ENCODE data around the gene NXT1.

NXT1 gene

GRCh38 chr20:23362392-23363256 lies 12.0 kb downstream of the NXT1 start:
- peak; percentile 39 for DNase-seq (ENCODE audit: insufficient read length, low spot score)
- TF ChIP-seq TAF1 (IDR thresholded peaks at IDR 0.05; ENCODE audit: low read depth, low read length) (0 out of 2 replicates have a peak, but pooled peaks have one; percentile 7), POLR2A (IDR thresholded peaks at IDR 0.05; ENCODE audit: low read depth, low read length) (no peak), PAX5 (IDR thresholded peaks at IDR 0.05; ENCODE audit: insufficient read depth, low read length, severe bottlenecking) (no peak)
- no peak for FAIRE-seq

GRCh38 chr20:23363257-23363649 lies 12.7 kb downstream of the NXT1 start:
- no peak for DNase-seq (ENCODE audit: insufficient read length, low spot score)
- TF ChIP-seq SPI1 (IDR thresholded peaks at IDR 0.05; ENCODE audit: low read depth, low read length) (no peak), POLR2A (IDR thresholded peaks at IDR 0.05; ENCODE audit: low read depth, low read length) (no peak), TAF1 (IDR thresholded peaks at IDR 0.05; ENCODE audit: low read depth, low read length) (no peak), POU2F2 (IDR thresholded peaks at IDR 0.05; ENCODE audit: low read depth, low read length) (no peak), PAX5 (IDR thresholded peaks at IDR 0.05; ENCODE audit: insufficient read depth, low read length, severe bottlenecking) (no peak), POLR2AphosphoS5 (IDR thresholded peaks at IDR 0.05; ENCODE audit: low read depth, low read length) (no peak)
- FAIRE-seq = no peak

DNA sequence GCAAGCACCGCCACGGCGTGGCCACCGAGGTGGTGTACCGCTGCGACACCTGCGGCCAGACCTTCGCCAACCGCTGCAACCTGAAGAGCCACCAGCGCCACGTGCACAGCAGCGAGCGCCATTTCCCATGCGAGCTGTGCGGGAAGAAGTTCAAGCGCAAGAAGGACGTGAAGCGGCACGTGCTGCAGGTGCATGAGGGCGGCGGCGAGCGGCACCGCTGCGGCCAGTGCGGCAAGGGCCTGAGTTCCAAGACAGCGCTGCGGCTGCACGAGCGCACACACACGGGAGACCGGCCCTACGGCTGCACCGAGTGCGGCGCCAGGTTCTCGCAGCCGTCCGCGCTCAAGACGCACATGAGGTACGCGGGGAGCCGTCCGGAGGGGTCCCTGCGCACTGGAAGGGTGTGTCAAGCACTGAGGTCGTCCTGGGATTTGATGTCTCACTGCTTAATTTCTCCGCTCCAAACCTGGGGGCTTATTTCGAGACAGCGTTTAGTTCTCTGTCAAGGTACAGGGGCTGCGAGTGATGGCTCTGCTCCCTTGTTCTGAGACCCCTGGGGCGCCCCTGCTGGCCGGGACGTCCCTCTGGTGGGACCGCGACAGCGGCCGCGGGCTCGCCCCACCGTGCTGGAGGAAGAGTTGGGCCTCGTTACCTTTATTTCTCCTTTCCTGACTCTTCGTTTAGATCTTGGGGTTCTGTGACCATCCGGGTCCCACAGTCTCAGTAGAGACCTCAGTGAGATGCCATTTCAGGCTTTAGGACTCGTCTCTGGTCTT lies 15.0 kb downstream of the NXT1 start:
- TF ChIP-seq POU2F2 (IDR thresholded peaks at IDR 0.05; ENCODE audit: low read depth, low read length) (no peak), SPI1 (IDR thresholded peaks at IDR 0.05; ENCODE audit: low read depth, low read length) (no peak), POLR2A (IDR thresholded peaks at IDR 0.05; ENCODE audit: low read depth, low read length) (no peak), POLR2AphosphoS5 (IDR thresholded peaks at IDR 0.05; ENCODE audit: low read depth, low read length) (no peak)
- FAIRE-seq (no peak), DNase-seq (ENCODE audit: insufficient read length, low spot score) (no peak)

GRCh38 chr20:23366384-23366783 lies 15.8 kb downstream of the NXT1 start:
- DNase-seq (ENCODE audit: insufficient read length, low spot score) (no peak), FAIRE-seq (peak; percentile 89)
- TF ChIP-seq PAX5 (IDR thresholded peaks at IDR 0.05; ENCODE audit: insufficient read depth, low read length, severe bottlenecking) (no peak), POLR2A (IDR thresholded peaks at IDR 0.05; ENCODE audit: low read depth, low read length) (no peak), POU2F2 (IDR thresholded peaks at IDR 0.05; ENCODE audit: low read depth, low read length) (no peak), SPI1 (IDR thresholded peaks at IDR 0.05; ENCODE audit: low read depth, low read length) (peak; percentile 70), POLR2AphosphoS5 (IDR thresholded peaks at IDR 0.05; ENCODE audit: low read depth, low read length) (no peak), TAF1 (IDR thresholded peaks at IDR 0.05; ENCODE audit: low read depth, low read length) (no peak)

DNA sequence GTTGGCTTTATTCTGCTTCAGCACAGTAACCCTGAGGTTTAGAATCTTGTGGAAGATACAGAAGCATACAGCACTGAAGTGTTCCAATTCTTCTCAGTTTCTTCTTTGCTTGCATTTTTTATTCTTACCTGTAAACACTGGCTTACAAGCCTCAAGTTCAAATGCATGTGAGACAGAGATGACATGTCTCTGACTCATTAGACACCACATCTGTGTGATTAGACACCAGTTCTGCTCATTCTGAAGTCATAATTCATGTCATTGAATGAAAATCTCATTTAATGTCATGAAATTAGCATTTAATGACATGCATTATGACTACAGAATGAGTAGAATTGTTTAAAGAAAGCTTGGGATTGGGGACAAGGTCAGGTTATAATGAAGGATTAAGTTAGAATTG lies 17.2 kb downstream of the NXT1 start:
- no peak for FAIRE-seq
- TF ChIP-seq POLR2AphosphoS5 (IDR thresholded peaks at IDR 0.05; ENCODE audit: low read depth, low read length) = no peak
- no peak for TF ChIP-seq PAX5 (IDR thresholded peaks at IDR 0.05; ENCODE audit: insufficient read depth, low read length, severe bottlenecking)
- no peak for TF ChIP-seq POLR2A (IDR thresholded peaks at IDR 0.05; ENCODE audit: low read depth, low read length)
- no peak for DNase-seq (ENCODE audit: insufficient read length, low spot score)

GRCh38 chr20:23368316-23369071 lies 17.9 kb downstream of the NXT1 start:
- DNase-seq (ENCODE audit: insufficient read length, low spot score) = no peak
- TF ChIP-seq TAF1 (IDR thresholded peaks at IDR 0.05; ENCODE audit: low read depth, low read length) = no peak
- TF ChIP-seq SPI1 (IDR thresholded peaks at IDR 0.05; ENCODE audit: low read depth, low read length) = no peak
- TF ChIP-seq POLR2A (IDR thresholded peaks at IDR 0.05; ENCODE audit: low read depth, low read length) = no peak
- FAIRE-seq = no peak

GRCh38 chr20:23369072-23369823 lies 18.7 kb downstream of the NXT1 start:
- no peak for FAIRE-seq
- DNase-seq (ENCODE audit: insufficient read length, low spot score) = no peak
- TF ChIP-seq POLR2A (IDR thresholded peaks at IDR 0.05; ENCODE audit: low read depth, low read length) = no peak
- TF ChIP-seq SPI1 (IDR thresholded peaks at IDR 0.05; ENCODE audit: low read depth, low read length) = no peak
- no peak for TF ChIP-seq PAX5 (IDR thresholded peaks at IDR 0.05; ENCODE audit: insufficient read depth, low read length, severe bottlenecking)
- TF ChIP-seq POU2F2 (IDR thresholded peaks at IDR 0.05; ENCODE audit: low read depth, low read length) = no peak
- TF ChIP-seq TAF1 (IDR thresholded peaks at IDR 0.05; ENCODE audit: low read depth, low read length) = no peak

DNA sequence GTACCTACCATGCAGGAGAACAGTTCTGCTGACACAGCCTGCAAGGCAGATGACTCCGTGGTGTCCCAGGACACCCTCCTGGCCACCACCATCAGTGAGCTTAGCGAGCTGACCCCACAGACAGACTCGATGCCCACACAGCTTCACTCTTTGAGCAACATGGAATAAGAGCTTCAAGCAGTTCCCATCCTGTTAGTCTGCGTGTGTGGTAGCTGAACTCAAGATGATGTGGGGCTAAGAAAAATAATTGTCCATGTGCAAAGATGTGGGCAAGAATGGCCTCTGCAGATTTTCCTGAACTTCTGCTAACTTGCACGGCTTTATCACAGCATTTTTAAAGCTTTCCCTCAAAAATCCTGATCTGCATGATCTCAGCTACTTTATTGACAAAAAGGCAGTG lies 19.7 kb downstream of the NXT1 start:
- DNase-seq (ENCODE audit: insufficient read length, low spot score) (no peak), FAIRE-seq (no peak)
- TF ChIP-seq POLR2AphosphoS5 (IDR thresholded peaks at IDR 0.05; ENCODE audit: low read depth, low read length) = no peak
- no peak for TF ChIP-seq TAF1 (IDR thresholded peaks at IDR 0.05; ENCODE audit: low read depth, low read length)
- TF ChIP-seq POU2F2 (IDR thresholded peaks at IDR 0.05; ENCODE audit: low read depth, low read length) = no peak
- no peak for TF ChIP-seq SPI1 (IDR thresholded peaks at IDR 0.05; ENCODE audit: low read depth, low read length)
- no peak for TF ChIP-seq POLR2A (IDR thresholded peaks at IDR 0.05; ENCODE audit: low read depth, low read length)
- no peak for TF ChIP-seq PAX5 (IDR thresholded peaks at IDR 0.05; ENCODE audit: insufficient read depth, low read length, severe bottlenecking)

- TF ChIP-seq SPI1 (IDR thresholded peaks at IDR 0.05; ENCODE audit: low read depth, low read length) = no peak
- TF ChIP-seq POU2F2 (IDR thresholded peaks at IDR 0.05; ENCODE audit: low read depth, low read length) = no peak
- no peak for TF ChIP-seq TAF1 (IDR thresholded peaks at IDR 0.05; ENCODE audit: low read depth, low read length)
- TF ChIP-seq POLR2AphosphoS5 (IDR thresholded peaks at IDR 0.05; ENCODE audit: low read depth, low read length) = no peak
- no peak for TF ChIP-seq PAX5 (IDR thresholded peaks at IDR 0.05; ENCODE audit: insufficient read depth, low read length, severe bottlenecking)
- TF ChIP-seq POLR2A (IDR thresholded peaks at IDR 0.05; ENCODE audit: low read depth, low read length) = no peak
- DNase-seq (ENCODE audit: insufficient read length, low spot score) (no peak), FAIRE-seq (no peak)
Measured at GRCh38 chr20:23370873-23371272, 20.3 kb downstream of the NXT1 start.

Measured in GM12891 (cell line).